ENCODE results near the gene MUCL1. TPM values are rescaled to one million over a fixed set of nuclear protein-coding genes. Genes with fewer than 3 reads are reported as not detected.
"Not testable (repeated sequence)": the region's sequence is repeated elsewhere in the genome, so short reads cannot be mapped to it uniquely, and the experiment has no call there.

Gene MUCL1
- total RNA-seq (2014; rRNA removed; shearing (Covaris generic)), result not detected in 2 replicates

GRCh38 chr12:54853933-54854538, at the start of gene MUCL1:
Gene MUCL1 (plus strand): TSS chr12:54854516. CDS start chr12:54854583, 67 bp downstream.
- in situ Hi-C loops (cut with HindIII; ENCODE audit: low sequenced_read_pairs), result no loop called here
- DNase-seq (ENCODE audit: low spot score), result peak; percentile 2

- in situ Hi-C loops (cut with HindIII; ENCODE audit: low sequenced_read_pairs), result no loop called here
- no peak for DNase-seq (ENCODE audit: low spot score)
These were observed 32.6 kb upstream of the MUCL1 start for GRCh38 chr12:54821676-54822075.

- no peak for DNase-seq (ENCODE audit: low spot score)
- in situ Hi-C loops (cut with HindIII; ENCODE audit: low sequenced_read_pairs), result no loop called here
These were observed 29.9 kb upstream of the MUCL1 start for GRCh38 chr12:54824402-54824801.

- DNase-seq (ENCODE audit: low spot score), result no peak
- in situ Hi-C loops (cut with HindIII; ENCODE audit: low sequenced_read_pairs), result no loop called here
These were observed 24.8 kb upstream of the MUCL1 start for GRCh38 chr12:54829511-54829910.

- in situ Hi-C loops (cut with HindIII; ENCODE audit: low sequenced_read_pairs), result no loop called here
- no peak for DNase-seq (ENCODE audit: low spot score)
These were observed 24.1 kb upstream of the MUCL1 start for GRCh38 chr12:54830199-54830598.

- in situ Hi-C loops (cut with HindIII; ENCODE audit: low sequenced_read_pairs), result no loop called here
- DNase-seq (ENCODE audit: low spot score), result no peak
These were observed 22.7 kb upstream of the MUCL1 start for GRCh38 chr12:54831631-54832030.

GRCh38 chr12:54840244-54840865, 14.0 kb upstream of the MUCL1 start:
- in situ Hi-C loops (cut with HindIII; ENCODE audit: low sequenced_read_pairs), result no loop called here

GRCh38 chr12:54857406-54857805, 3.1 kb downstream of the MUCL1 start:
- in situ Hi-C loops (cut with HindIII; ENCODE audit: low sequenced_read_pairs), result no loop called here

More at GRCh38 chr12:54840244-54840865, 14.0 kb upstream of the MUCL1 start:
- no peak for DNase-seq (ENCODE audit: low spot score)

GRCh38 chr12:54858562-54858961, 4.2 kb downstream of the MUCL1 start:
- in situ Hi-C loops (cut with HindIII; ENCODE audit: low sequenced_read_pairs), result no loop called here
- DNase-seq (ENCODE audit: low spot score), result no peak

More at GRCh38 chr12:54857406-54857805, 3.1 kb downstream of the MUCL1 start:
- DNase-seq (ENCODE audit: low spot score), result no peak

- DNase-seq (ENCODE audit: low spot score), result no peak
- in situ Hi-C loops (cut with HindIII; ENCODE audit: low sequenced_read_pairs), result no loop called here
These were observed 5.2 kb downstream of the MUCL1 start for GRCh38 chr12:54859502-54859901.

GRCh38 chr12:54861927-54862326, 7.6 kb downstream of the MUCL1 start:
- DNase-seq (ENCODE audit: low spot score), result no peak
- in situ Hi-C loops (cut with HindIII; ENCODE audit: low sequenced_read_pairs), result no loop called here

GRCh38 chr12:54863948-54864618, 9.8 kb downstream of the MUCL1 start:
- no peak for DNase-seq (ENCODE audit: low spot score)
- in situ Hi-C loops (cut with HindIII; ENCODE audit: low sequenced_read_pairs), result no loop called here

- no peak for DNase-seq (ENCODE audit: low spot score)
- in situ Hi-C loops (cut with HindIII; ENCODE audit: low sequenced_read_pairs), result no loop called here
These were observed 11.5 kb downstream of the MUCL1 start for GRCh38 chr12:54865683-54866324.

GRCh38 chr12:54868690-54869089, 14.4 kb downstream of the MUCL1 start:
- no peak for DNase-seq (ENCODE audit: low spot score)
- in situ Hi-C loops (cut with HindIII; ENCODE audit: low sequenced_read_pairs), result no loop called here

- no peak for DNase-seq (ENCODE audit: low spot score)
- in situ Hi-C loops (cut with HindIII; ENCODE audit: low sequenced_read_pairs), result no loop called here
These were observed 15.7 kb downstream of the MUCL1 start for GRCh38 chr12:54870048-54870447.

- in situ Hi-C loops (cut with HindIII; ENCODE audit: low sequenced_read_pairs), result no loop called here
- no peak for DNase-seq (ENCODE audit: low spot score)
These were observed 16.3 kb downstream of the MUCL1 start for GRCh38 chr12:54870617-54871016.

GRCh38 chr12:54879150-54879549, 24.8 kb downstream of the MUCL1 start:
- in situ Hi-C loops (cut with HindIII; ENCODE audit: low sequenced_read_pairs), result no loop called here

GRCh38 chr12:54879579-54879978, 25.3 kb downstream of the MUCL1 start:
- DNase-seq (ENCODE audit: low spot score), result no peak
- in situ Hi-C loops (cut with HindIII; ENCODE audit: low sequenced_read_pairs), result no loop called here

More at GRCh38 chr12:54879150-54879549, 24.8 kb downstream of the MUCL1 start:
- no peak for DNase-seq (ENCODE audit: low spot score)

GRCh38 chr12:54882079-54882478, 27.8 kb downstream of the MUCL1 start:
- DNase-seq (ENCODE audit: low spot score), result no peak
- in situ Hi-C loops (cut with HindIII; ENCODE audit: low sequenced_read_pairs), result no loop called here

- DNase-seq (ENCODE audit: low spot score); in situ Hi-C loops (cut with HindIII; ENCODE audit: low sequenced_read_pairs): not testable (repeated sequence)
These were observed 28.3 kb downstream of the MUCL1 start for GRCh38 chr12:54882597-54882996.
